Lower leg skin (tissue), 3 donors: ENCODE measurements around the gene MPPE1.

Experiments
- CTCF ChIP-seq, 3 donors: fragments of 450-650 bp; IDR thresholded peaks; one replicate each; pipeline ENCODE4 v1.5.1; 2016; ENCODE audit warnings: antibody characterized with exemption in 3 of 3, mild to moderate bottlenecking in 3 of 3, moderate library complexity in 2 of 3
- POLR2A ChIP-seq, 2 donors: fragments of 450-650 bp; IDR thresholded peaks; one replicate each; pipeline ENCODE4 v1.6.1; 2016 to 2017; ENCODE audit warnings: antibody characterized with exemption in 2 of 2, mild to moderate bottlenecking in 1 of 2, moderate library complexity in 1 of 2

GRCh38 chr18:11905613-11906012 lies 2.5 kb downstream of the MPPE1 start:
- no peak for TF ChIP-seq CTCF (IDR thresholded peaks at IDR 0.05)
- no peak for TF ChIP-seq POLR2A (IDR thresholded peaks at IDR 0.05)
